Uterus (tissue), 4 donors: ENCODE results near the gene FAM171A2. TPM values are rescaled to one million over a fixed set of nuclear protein-coding genes. Genes with fewer than 3 reads are reported as not detected.

Source experiments
- DNase-seq, 2 donors: peaks; one replicate each; pipeline ENCODE4 v3.0.0-alpha.2; 2019 to 2020
- H3K27ac ChIP-seq, 2 donors: fragments of 200-600 bp; sonication (generic); 1 replicate in 1 of 2; 2 replicates in 1 of 2; pipeline ENCODE4 v1.5.1; 2016 to 2018
- H3K27me3 ChIP-seq, 2 donors: fragments of 200-600 bp; sonication (generic); one replicate each; pipeline ENCODE4 v1.5.1; 2018 to 2019; ENCODE audit warnings: control low read depth in 1 of 2
- H3K36me3 ChIP-seq, 2 donors: fragments of 200-600 bp; sonication (generic); one replicate each; pipeline ENCODE4 v1.5.1; 2019; ENCODE audit warnings: control low read depth in 1 of 2
- H3K4me1 ChIP-seq, 2 donors: fragments of 200-600 bp; sonication (generic); one replicate each; pipeline ENCODE4 v1.5.1; 2018 to 2019; ENCODE audit warnings: control low read depth in 1 of 2
- H3K4me3 ChIP-seq, 2 donors: fragments of 200-600 bp; sonication (generic); 1 replicate in 1 of 2; 2 replicates in 1 of 2; pipeline ENCODE4 v1.5.1; 2018 to 2019; ENCODE audit warnings: mild to moderate bottlenecking in 1 of 2
- H3K9me3 ChIP-seq, 2 donors: fragments of 200-600 bp; sonication (generic); one replicate each; pipeline ENCODE4 v1.5.1; 2019; ENCODE audit warnings: control low read depth in 1 of 2
- CTCF ChIP-seq, 4 experiments: fragments of 200-600 bp in 2 of 4; fragments of 450-650 bp in 2 of 4; sonication (generic) in 2 of 4; IDR thresholded peaks; one replicate each; pipeline ENCODE4 v1.5.1; 2016 to 2019; ENCODE audit warnings: antibody characterized with exemption in 4 of 4, mild to moderate bottlenecking in 2 of 4, moderate library complexity in 1 of 4
- POLR2A ChIP-seq, 2 donors: fragments of 450-650 bp; IDR thresholded peaks; one replicate each; pipeline ENCODE4 v1.6.1; 2016; ENCODE audit warnings: antibody characterized with exemption in 2 of 2, mild to moderate bottlenecking in 1 of 2, moderate library complexity in 1 of 2
- intact Hi-C: fragments of 100-400 bp; cut with DNase I; formaldehyde crosslinking; loops from one replicate; pipeline ENCODE4 v1.15.1; 2023; ENCODE audit warnings: low total_unique reads
- total RNA-seq, 4 donors: library from RNA; depleted of rRNA in 3 of 4; stranded (reverse); fragments of >200 nt in 3 of 4; gene quantifications; one replicate each; pipeline versions ENCODE4 v1.1.0 to v1.2.4, GENCODE V29; 2014 to 2023
- donor health status: DM: yes; HTN: yes; CAD: no.

The FAM171A2 gene
- total RNA-seq, 4 donors from 2014 or later = 0.77 to 32.1 (median 14.2) TPM

DNA sequence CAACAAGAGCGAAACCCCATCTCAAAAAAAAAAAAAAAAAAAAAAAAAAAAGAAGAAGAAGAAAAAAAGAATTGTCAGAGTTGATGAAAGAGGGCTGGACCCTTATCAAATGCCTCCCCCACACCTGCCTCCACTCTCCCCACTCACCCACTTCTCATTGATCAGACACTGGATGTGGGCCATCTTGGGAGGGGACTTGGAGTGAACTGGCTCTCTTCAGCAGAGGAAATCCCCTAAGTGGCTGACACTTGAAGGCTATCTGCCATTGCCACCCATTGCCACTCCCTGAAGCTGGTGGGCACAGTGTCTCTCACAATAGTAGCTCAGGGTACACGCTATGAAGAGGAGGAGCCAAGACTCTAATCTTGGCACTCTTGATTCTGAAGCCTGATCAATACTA is 24.2 kb upstream of the FAM171A2 start:
- TF ChIP-seq POLR2A (IDR thresholded peaks at IDR 0.05) = no peak
- no peak for TF ChIP-seq CTCF (IDR thresholded peaks at IDR 0.05)
- no peak for DNase-seq
- no peaks in the 10 kb centered on the region for H3K9me3 ChIP-seq
- no peaks in the 10 kb centered on the region for H3K36me3 ChIP-seq
- no peak overlapping the region for H3K4me3 ChIP-seq
- H3K27ac ChIP-seq = no peak overlapping the region
- no peaks in the 10 kb centered on the region for H3K4me1 ChIP-seq
- intact Hi-C loops = no loop called here
- H3K27me3 ChIP-seq = no peaks in the 10 kb centered on the region

DNA sequence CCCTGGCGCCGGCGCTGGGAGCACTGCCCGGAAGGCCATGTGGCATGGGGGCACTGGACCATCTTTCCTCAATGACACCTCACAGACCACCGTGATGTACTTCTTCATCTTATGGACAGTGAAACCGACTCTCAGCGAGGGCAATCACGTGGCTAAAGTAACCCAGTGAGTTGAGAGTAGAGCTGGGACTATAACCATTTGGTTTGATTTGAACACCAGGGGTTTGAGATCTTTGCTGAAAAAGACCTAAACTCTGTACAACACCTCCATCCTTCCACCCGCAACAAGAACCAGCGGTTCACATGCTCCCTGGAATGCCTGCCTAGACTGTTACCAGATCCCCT is 22.5 kb upstream of the FAM171A2 start:
- no peaks in the 10 kb centered on the region for H3K9me3 ChIP-seq
- H3K27me3 ChIP-seq = no peaks in the 10 kb centered on the region
- no peaks in the 10 kb centered on the region for H3K36me3 ChIP-seq
- H3K27ac ChIP-seq = peak overlapping the region in 1 of 2 donors; percentile 69
- H3K4me1 ChIP-seq = no peaks in the 10 kb centered on the region
- DNase-seq = no peak
- TF ChIP-seq CTCF (IDR thresholded peaks at IDR 0.05) (no peak), POLR2A (IDR thresholded peaks at IDR 0.05) (no peak)
- H3K4me3 ChIP-seq = peak overlapping the region in 1 of 2 donors; percentile 45
- intact Hi-C loops = no loop called here

GRCh38 chr17:44385287-44386181 is 21.9 kb upstream of the FAM171A2 start:
- DNase-seq = peak; percentile 89
- intact Hi-C loops = no loop called here
- Histone ChIP-seq H3K27ac (peak overlapping the region; percentile 23 to 69), H3K9me3 (no peaks in the 10 kb centered on the region), H3K4me1 (no peaks in the 10 kb centered on the region), H3K36me3 (no peaks in the 10 kb centered on the region), H3K27me3 (no peaks in the 10 kb centered on the region), H3K4me3 (peak overlapping the region; percentile 35 to 45)
- peak; percentile 28 to 68 for TF ChIP-seq POLR2A (IDR thresholded peaks at IDR 0.05)
- peak in 1 of 4 experiments; percentile 0 for TF ChIP-seq CTCF (IDR thresholded peaks at IDR 0.05)

- Histone ChIP-seq H3K4me3 (peak overlapping the region; percentile 35 to 45), H3K36me3 (no peaks in the 10 kb centered on the region), H3K27me3 (no peaks in the 10 kb centered on the region), H3K9me3 (no peaks in the 10 kb centered on the region), H3K4me1 (no peaks in the 10 kb centered on the region), H3K27ac (peak overlapping the region in 1 of 2 donors; percentile 34)
- intact Hi-C loops = no loop called here
- no peak for TF ChIP-seq CTCF (IDR thresholded peaks at IDR 0.05)
- DNase-seq = no peak
Observed at GRCh38 chr17:44384823-44385286, 21.2 kb upstream of the FAM171A2 start.

DNA sequence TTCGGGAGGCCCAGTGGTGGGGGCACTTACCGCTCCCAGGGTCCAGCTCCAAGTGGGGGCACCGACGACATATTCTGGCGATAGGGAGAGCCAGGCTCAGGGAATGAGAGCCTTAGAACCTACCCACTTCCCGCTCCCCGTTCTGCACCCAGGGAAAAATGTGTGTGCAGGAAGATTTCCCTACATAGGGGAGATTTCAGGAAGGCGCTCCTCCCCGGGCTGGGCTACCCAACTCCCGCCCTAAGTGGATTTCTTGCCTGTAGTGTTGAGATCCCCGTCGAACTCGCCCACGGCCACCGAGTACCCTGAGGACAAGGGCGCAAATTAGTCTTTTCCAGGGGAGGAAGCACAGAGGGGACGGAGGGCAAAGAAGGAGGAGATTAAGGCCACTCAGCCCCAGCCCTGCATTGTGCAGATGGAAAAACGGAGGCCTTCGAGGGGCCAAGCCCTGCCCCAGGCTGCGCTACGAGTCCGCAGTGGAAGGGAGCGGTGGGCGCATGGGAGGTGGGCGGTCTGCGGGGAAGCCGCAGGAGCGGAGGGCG is 20.7 kb upstream of the FAM171A2 start:
- Histone ChIP-seq H3K36me3 (no peaks in the 10 kb centered on the region), H3K4me1 (no peaks in the 10 kb centered on the region), H3K9me3 (no peaks in the 10 kb centered on the region), H3K27me3 (no peaks in the 10 kb centered on the region), H3K27ac (no peak overlapping the region), H3K4me3 (peak overlapping the region in 1 of 2 donors; percentile 45)
- intact Hi-C loops = no loop called here
- no peak for DNase-seq
- no peak for TF ChIP-seq POLR2A (IDR thresholded peaks at IDR 0.05)
- TF ChIP-seq CTCF (IDR thresholded peaks at IDR 0.05) = no peak
